H9 (cell line): ENCODE measurements around the gene SLC44A2. TPM values are rescaled to one million over a fixed set of nuclear protein-coding genes. Genes with fewer than 3 reads are reported as not detected.

Source experiments
- DNase-seq: peaks from one replicate; pipeline ENCODE4 v3.0.0-alpha.2; 2017
- H2AFZ ChIP-seq: one replicate; pipeline ENCODE4 v1.6.1; 2013; ENCODE audit warnings: mild to moderate bottlenecking, low read length, control low read depth, moderate library complexity
- H2AK5ac ChIP-seq: 2 replicates; pipeline ENCODE4 v1.6.1; 2013; ENCODE audit warnings: low read length, control low read depth, mixed read lengths; ENCODE audit not compliant: insufficient read length
- H2BK120ac ChIP-seq: one replicate; pipeline ENCODE4 v1.6.1; 2013; ENCODE audit warnings: low read depth, mild to moderate bottlenecking, low read length, control low read depth, inconsistent platforms; ENCODE audit not compliant: poor library complexity, severe bottlenecking
- H2BK12ac ChIP-seq: 2 replicates; pipeline ENCODE4 v1.6.1; 2013; ENCODE audit warnings: low read length, control low read depth, mixed read lengths, low read depth; ENCODE audit not compliant: insufficient read length
- H2BK15ac ChIP-seq: 2 replicates; pipeline ENCODE4 v1.6.1; 2013; ENCODE audit warnings: low read depth, low read length, control low read depth
- H2BK20ac ChIP-seq: one replicate; pipeline ENCODE4 v1.6.1; 2013; ENCODE audit warnings: low read depth, mild to moderate bottlenecking, low read length, control low read depth, inconsistent platforms; ENCODE audit not compliant: poor library complexity, severe bottlenecking
- H2BK5ac ChIP-seq: 2 replicates; pipeline ENCODE4 v1.6.1; 2013; ENCODE audit warnings: low read length, control low read depth, mixed read lengths; ENCODE audit not compliant: insufficient read length
- H3K14ac ChIP-seq: 2 replicates; pipeline ENCODE4 v1.6.1; 2013; ENCODE audit warnings: low read length, control low read depth; ENCODE audit not compliant: insufficient read depth
- H3K18ac ChIP-seq: 2 replicates; pipeline ENCODE4 v1.6.1; 2013; ENCODE audit warnings: low read depth, mild to moderate bottlenecking, mixed read lengths, low read length, control low read depth; ENCODE audit not compliant: insufficient read length
- H3K23ac ChIP-seq: 2 replicates; pipeline ENCODE4 v1.6.1; 2013; ENCODE audit warnings: low read length, control low read depth, mixed read lengths, low read depth; ENCODE audit not compliant: insufficient read length
- H3K23me2 ChIP-seq: 2 replicates; pipeline ENCODE4 v1.6.1; 2013; ENCODE audit warnings: low read depth, mild to moderate bottlenecking, mixed read lengths, low read length, control low read depth; ENCODE audit not compliant: insufficient read length, poor library complexity, severe bottlenecking
- H3K27ac ChIP-seq: 2 replicates; pipeline ENCODE4 v1.5.1; 2013; ENCODE audit warnings: low read length, control low read depth, mixed read lengths, low read depth; ENCODE audit not compliant: insufficient read length
- H3K27me3 ChIP-seq: 2 replicates; pipeline ENCODE4 v1.6.1; 2013; ENCODE audit warnings: low read length, control low read depth, inconsistent platforms; ENCODE audit not compliant: insufficient read depth
- H3K4ac ChIP-seq: 2 replicates; pipeline ENCODE4 v1.6.1; 2013; ENCODE audit warnings: low read depth, mild to moderate bottlenecking, control low read depth, inconsistent platforms, low read length, moderate library complexity
- H3K4me1 ChIP-seq: 2 replicates; pipeline ENCODE4 v1.6.1; 2013; ENCODE audit warnings: low read length, control low read depth, inconsistent platforms; ENCODE audit not compliant: insufficient read depth
- H3K4me2 ChIP-seq: 2 replicates; pipeline ENCODE4 v1.6.1; 2013; ENCODE audit warnings: low read length, control low read depth, mixed read lengths; ENCODE audit not compliant: insufficient read length, insufficient read depth
- H3K56ac ChIP-seq: 2 replicates; pipeline ENCODE4 v1.6.1; 2013; ENCODE audit warnings: low read depth, mild to moderate bottlenecking, mixed read lengths, low read length, control low read depth; ENCODE audit not compliant: insufficient read length
- H3K79me1 ChIP-seq: 2 replicates; pipeline ENCODE4 v1.6.1; 2013; ENCODE audit warnings: low read depth, mild to moderate bottlenecking, moderate library complexity, low read length, control low read depth, inconsistent platforms; ENCODE audit not compliant: insufficient read depth, poor library complexity, severe bottlenecking
- H3K79me2 ChIP-seq: 2 replicates; pipeline ENCODE4 v1.6.1; 2013; ENCODE audit warnings: low read length, control low read depth, inconsistent platforms; ENCODE audit not compliant: insufficient read depth
- H3K9ac ChIP-seq: 2 replicates; pipeline ENCODE4 v1.6.1; 2013; ENCODE audit warnings: low read length, control low read depth, mixed read lengths; ENCODE audit not compliant: insufficient read length; ENCODE audit errors: extremely low read depth
- H3K9me3 ChIP-seq: one replicate; pipeline ENCODE4 v1.6.1; 2013; ENCODE audit warnings: low read depth, low read length, inconsistent platforms; ENCODE audit not compliant: control insufficient read depth
- H3T11ph ChIP-seq: one replicate; pipeline ENCODE4 v1.6.1; 2013; ENCODE audit warnings: mild to moderate bottlenecking, low read length, control low read depth, inconsistent platforms
- H4K20me1 ChIP-seq: one replicate; pipeline ENCODE4 v1.6.1; 2013; ENCODE audit not compliant: control insufficient read depth, insufficient read length, insufficient read depth
- H4K5ac ChIP-seq: 2 replicates; pipeline ENCODE4 v1.6.1; 2013; ENCODE audit warnings: low read depth, mild to moderate bottlenecking, mixed read lengths, low read length, control low read depth; ENCODE audit not compliant: insufficient read length
- H4K8ac ChIP-seq: replicated peaks from 2 replicates; pipeline ENCODE4 v1.6.1; 2013; ENCODE audit warnings: low read length, control low read depth, mixed read lengths, low read depth; ENCODE audit not compliant: insufficient read length
- H4K91ac ChIP-seq: 2 replicates; pipeline ENCODE4 v1.6.1; 2013; ENCODE audit warnings: low read depth, mild to moderate bottlenecking, moderate library complexity, mixed read lengths, low read length, control low read depth; ENCODE audit not compliant: insufficient read length
- H3K27ac Mint-ChIP-seq, 3 experiments: 2 replicates in 2 of 3; 3 replicates in 1 of 3; pipeline ENCODE4 v1.8.0; 2020 to 2021; ENCODE audit warnings: mixed read lengths in 3 of 3, mild to moderate bottlenecking in 1 of 3, moderate library complexity in 1 of 3
- H3K27me3 Mint-ChIP-seq: 2 replicates; pipeline ENCODE4 v1.8.0; 2021; ENCODE audit warnings: low read depth, mild to moderate bottlenecking, moderate library complexity, mixed read lengths
- H3K36me3 Mint-ChIP-seq, 3 experiments: 2 replicates in 2 of 3; 3 replicates in 1 of 3; pipeline ENCODE4 v1.8.0; 2020 to 2021; ENCODE audit warnings: low read depth in 3 of 3, mixed read lengths in 3 of 3; ENCODE audit not compliant: insufficient read depth in 1 of 3
- H3K4me1 Mint-ChIP-seq, 2 experiments: 2 replicates each; pipeline ENCODE4 v1.8.0; 2020; ENCODE audit warnings: mixed read lengths in 2 of 2
- H3K4me3 Mint-ChIP-seq, 2 experiments: 2 replicates in 1 of 2; 3 replicates in 1 of 2; pipeline ENCODE4 v1.8.0; 2020 to 2021; ENCODE audit warnings: mild to moderate bottlenecking in 2 of 2, mixed read lengths in 2 of 2, moderate library complexity in 1 of 2
- H3K9me3 Mint-ChIP-seq, 2 experiments: 2 replicates in 1 of 2; 3 replicates in 1 of 2; pipeline ENCODE4 v1.8.0; 2020; ENCODE audit warnings: mild to moderate bottlenecking in 2 of 2, mixed read lengths in 2 of 2, moderate library complexity in 1 of 2
- CTCF ChIP-seq: fragments of 200-600 bp; sonication (generic); conservative IDR thresholded peaks from 3 replicates; pipeline ENCODE4 v1.8.0; 2021; ENCODE audit warnings: antibody characterized with exemption, mild to moderate bottlenecking
- WGBS: extraction: QIAGEN DNeasy Blood & Tissue Kit; methylation state at CpG from one replicate; pipeline ENCODE4 v1.1.7; 2013; ENCODE audit warnings: missing lambda C conversion rate, low lambda C conversion rate, mixed read lengths; ENCODE audit not compliant: insufficient read length; ENCODE audit errors: extremely low coverage; 5-methylcytosine and 5-hydroxymethylcytosine counted together
- total RNA-seq: library from RNA; stranded (reverse); gene quantifications from 2 replicates; pipeline ENCODE4 v1.2.1, GENCODE V29; 2021

SLC44A2 gene
- total RNA-seq, 1 experiment from 2014 or later, result 121 TPM

DNA sequence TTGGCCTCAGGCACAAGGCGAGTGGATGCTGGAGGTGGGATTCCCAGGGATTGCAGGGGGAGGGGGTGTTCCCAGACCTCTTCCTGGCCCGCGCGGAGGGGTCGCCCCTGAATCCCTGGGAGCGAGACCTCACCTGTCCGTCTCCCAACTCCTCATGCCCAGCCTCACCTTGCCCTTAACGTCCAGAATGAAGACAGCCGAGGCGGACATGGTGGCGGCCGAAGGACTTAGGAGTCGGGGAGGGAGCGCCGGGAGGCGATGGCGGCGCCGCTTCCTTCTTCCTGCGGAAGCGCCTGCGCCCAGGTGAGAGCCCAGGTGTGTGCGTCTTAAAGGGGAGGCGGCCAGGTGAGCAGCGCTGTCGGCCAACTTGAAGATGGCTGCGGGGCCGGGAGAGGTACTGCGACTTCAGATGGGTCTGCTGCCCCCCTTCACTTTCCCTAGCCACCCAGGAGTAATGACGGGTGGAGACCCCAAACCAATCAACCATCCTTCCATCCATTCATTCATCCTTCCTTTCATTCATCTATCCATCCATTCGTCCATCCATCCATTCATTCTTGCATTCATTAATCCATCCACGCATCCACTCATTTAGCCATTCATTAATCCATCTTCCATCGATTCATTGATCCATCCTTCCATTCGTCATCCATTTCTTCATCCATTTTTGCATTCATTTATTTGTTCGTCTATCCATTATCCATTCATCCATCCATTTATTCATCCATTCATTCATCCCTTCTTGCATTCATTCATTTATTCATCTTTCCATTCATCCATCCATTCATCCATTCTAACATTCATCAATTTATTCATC lies 38.1 kb upstream of the SLC44A2 start, which contains the start of gene AP1M2:
Gene AP1M2, minus strand, starts transcription at position 291 of the 817 bp plus-strand sequence. Its CDS starts 81 bp downstream, at position 210.
- Histone ChIP-seq H4K8ac (no peak within 1 kb of the TSS), H3K4me2 (peak within 1 kb of the TSS; percentile 32), H3K9me3 (no peaks in the 10 kb centered on the region), H3K14ac (peak within 1 kb of the TSS; percentile 64; the same call in 1 of the 2 replicates), H2AFZ (no peak within 1 kb of the TSS), H2BK20ac (no peak within 1 kb of the TSS), H2BK15ac (no peak within 1 kb of the TSS), H4K20me1 (no peaks in the 10 kb centered on the region), H2BK5ac (no peak within 1 kb of the TSS), H3K23ac (no peak within 1 kb of the TSS), H2AK5ac (no peak within 1 kb of the TSS), H3K56ac (no peak within 1 kb of the TSS), H4K91ac (no peak within 1 kb of the TSS), H2BK12ac (no peak within 1 kb of the TSS), H3K4ac (no peak within 1 kb of the TSS), H2BK120ac (no peak within 1 kb of the TSS), H3K18ac (peak within 1 kb of the TSS; percentile 17), H3T11ph (no peak within 1 kb of the TSS), H3K27me3 (no peaks in the 10 kb centered on the region), H3K4me1 (no peaks in the 10 kb centered on the region), H3K23me2 (no peaks in the 10 kb centered on the region), H4K5ac (no peak within 1 kb of the TSS), H3K79me2 (no peaks in the 10 kb centered on the region), H3K27ac (no peak within 1 kb of the TSS), H3K9ac (peak within 1 kb of the TSS; percentile 24), H3K79me1 (no peaks in the 10 kb centered on the region)
- no peaks in the 10 kb centered on the region for H3K9me3 Mint-ChIP-seq
- peak within 1 kb of the TSS; percentile 75 to 98 for H3K4me3 Mint-ChIP-seq
- WGBS, result 100% methylated on average over 4 of the region's 35 CpGs
- H3K27ac Mint-ChIP-seq, result peak within 1 kb of the TSS; percentile 36 to 94 (median 65); a peak in 4 of 7 replicates
- H3K27me3 Mint-ChIP-seq, result peaks cover 9% of the 10 kb centered on the region
- peak; percentile 85 for DNase-seq
- peaks cover 12 to 22% of the 10 kb centered on the region in 2 experiments for H3K4me1 Mint-ChIP-seq
- H3K36me3 Mint-ChIP-seq, result peaks cover 5 to 25% (median 22%) of the 10 kb centered on the region in 3 experiments
- no peak for TF ChIP-seq CTCF
